GM23338 (cell line): ENCODE data around the gene SSH2. TPM values are rescaled to one million over a fixed set of nuclear protein-coding genes. Genes with fewer than 3 reads are reported as not detected.

Experiments used
- EZH2 ChIP-seq: fragments of 200-600 bp; sonication (generic); IDR thresholded peaks from one replicate; pipeline ENCODE4 v1.8.0; 2017; ENCODE audit warnings: antibody characterized with exemption, mild to moderate bottlenecking, low read depth; ENCODE audit not compliant: unreplicated experiment
- JUNB ChIP-seq: IDR thresholded peaks from one replicate; pipeline ENCODE4 v1.6.1; 2016; ENCODE audit warnings: antibody characterized with exemption; ENCODE audit not compliant: unreplicated experiment
- NANOG ChIP-seq: IDR thresholded peaks from 2 replicates; pipeline ENCODE4 v1.6.1; 2016; ENCODE audit warnings: antibody characterized with exemption, borderline replicate concordance
- POLR2AphosphoS5 ChIP-seq: IDR thresholded peaks from 2 replicates; pipeline ENCODE4 v1.6.1; 2016; ENCODE audit warnings: antibody characterized with exemption, low read depth
- STAT1 ChIP-seq: IDR thresholded peaks from one replicate; pipeline ENCODE4 v1.6.1; 2016; ENCODE audit warnings: antibody characterized with exemption; ENCODE audit not compliant: unreplicated experiment
- polyA plus RNA-seq: library from polyadenylated mRNA; unstranded; fragments of >200 nt; fragmentation: Nextera tagmentation; extraction: Ambion mirVana; gene quantifications from 2 replicates; pipeline ENCODE4 v1.2.1, GENCODE V29; 2016
- total RNA-seq: library from RNA; depleted of rRNA; stranded (reverse); fragments of >200 nt; shearing (Covaris generic); gene quantifications from 2 replicates; pipeline ENCODE4 v1.2.3, GENCODE V29; 2014
- TF ChIP-seq, protein P1 (sequence below): fragments of 250-450 bp; sonication (Bioruptor Pico); IDR thresholded peaks from 2 replicates; pipeline ENCODE4 v1.5.0; 2020; ENCODE audit warnings: mild to moderate bottlenecking, moderate library complexity
- TF ChIP-seq, protein P2 (sequence below): IDR thresholded peaks from one replicate; pipeline ENCODE4 v1.6.1; 2018; ENCODE audit warnings: antibody characterized with exemption; ENCODE audit not compliant: unreplicated experiment
- TF ChIP-seq, protein P3 (sequence below), 2 experiments: fragments of 200-600 bp in 1 of 2; sonication (generic) in 1 of 2; conservative IDR thresholded peaks; 2 replicates each; pipeline versions ENCODE4 v1.5.1 to v1.6.1; 2016 to 2017; ENCODE audit warnings: antibody characterized with exemption in 2 of 2, low read depth in 2 of 2, mild to moderate bottlenecking in 2 of 2, moderate library complexity in 1 of 2

The SSH2 gene
- total and polyA plus RNA-seq, 2 experiments from 2014 or later, result 9.9 to 12.1 TPM

DNA sequence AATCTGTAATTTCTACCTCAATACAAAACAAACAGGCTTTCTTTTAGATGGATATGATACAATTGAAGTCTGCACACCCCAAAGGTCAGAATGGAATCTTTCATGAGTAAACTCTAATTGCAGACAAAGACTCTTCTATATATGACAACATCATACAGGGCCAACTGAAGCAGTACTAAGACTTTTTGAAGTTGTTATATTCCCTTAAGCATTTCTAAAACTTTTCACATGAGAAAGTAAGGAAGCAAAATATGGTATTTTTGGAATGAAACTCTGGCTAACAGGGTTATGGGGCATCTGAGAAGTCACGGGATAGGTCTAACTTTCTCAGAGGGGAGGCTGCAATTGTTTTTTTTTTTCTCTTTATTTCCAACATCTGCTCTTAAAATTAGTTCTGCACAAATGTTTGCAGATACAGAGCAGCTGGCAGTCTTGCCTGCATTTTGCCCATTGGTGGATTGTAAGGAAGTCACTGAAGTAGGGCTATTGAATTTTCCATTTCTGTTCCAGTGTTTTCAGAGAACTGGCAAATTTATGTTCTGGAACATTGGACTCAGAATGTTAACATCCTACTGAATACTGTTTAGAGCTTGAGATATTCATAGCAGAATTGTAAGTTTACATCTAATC lies 59.1 kb downstream of the SSH2 start (continued):
- TF ChIP-seq, protein P1, sequence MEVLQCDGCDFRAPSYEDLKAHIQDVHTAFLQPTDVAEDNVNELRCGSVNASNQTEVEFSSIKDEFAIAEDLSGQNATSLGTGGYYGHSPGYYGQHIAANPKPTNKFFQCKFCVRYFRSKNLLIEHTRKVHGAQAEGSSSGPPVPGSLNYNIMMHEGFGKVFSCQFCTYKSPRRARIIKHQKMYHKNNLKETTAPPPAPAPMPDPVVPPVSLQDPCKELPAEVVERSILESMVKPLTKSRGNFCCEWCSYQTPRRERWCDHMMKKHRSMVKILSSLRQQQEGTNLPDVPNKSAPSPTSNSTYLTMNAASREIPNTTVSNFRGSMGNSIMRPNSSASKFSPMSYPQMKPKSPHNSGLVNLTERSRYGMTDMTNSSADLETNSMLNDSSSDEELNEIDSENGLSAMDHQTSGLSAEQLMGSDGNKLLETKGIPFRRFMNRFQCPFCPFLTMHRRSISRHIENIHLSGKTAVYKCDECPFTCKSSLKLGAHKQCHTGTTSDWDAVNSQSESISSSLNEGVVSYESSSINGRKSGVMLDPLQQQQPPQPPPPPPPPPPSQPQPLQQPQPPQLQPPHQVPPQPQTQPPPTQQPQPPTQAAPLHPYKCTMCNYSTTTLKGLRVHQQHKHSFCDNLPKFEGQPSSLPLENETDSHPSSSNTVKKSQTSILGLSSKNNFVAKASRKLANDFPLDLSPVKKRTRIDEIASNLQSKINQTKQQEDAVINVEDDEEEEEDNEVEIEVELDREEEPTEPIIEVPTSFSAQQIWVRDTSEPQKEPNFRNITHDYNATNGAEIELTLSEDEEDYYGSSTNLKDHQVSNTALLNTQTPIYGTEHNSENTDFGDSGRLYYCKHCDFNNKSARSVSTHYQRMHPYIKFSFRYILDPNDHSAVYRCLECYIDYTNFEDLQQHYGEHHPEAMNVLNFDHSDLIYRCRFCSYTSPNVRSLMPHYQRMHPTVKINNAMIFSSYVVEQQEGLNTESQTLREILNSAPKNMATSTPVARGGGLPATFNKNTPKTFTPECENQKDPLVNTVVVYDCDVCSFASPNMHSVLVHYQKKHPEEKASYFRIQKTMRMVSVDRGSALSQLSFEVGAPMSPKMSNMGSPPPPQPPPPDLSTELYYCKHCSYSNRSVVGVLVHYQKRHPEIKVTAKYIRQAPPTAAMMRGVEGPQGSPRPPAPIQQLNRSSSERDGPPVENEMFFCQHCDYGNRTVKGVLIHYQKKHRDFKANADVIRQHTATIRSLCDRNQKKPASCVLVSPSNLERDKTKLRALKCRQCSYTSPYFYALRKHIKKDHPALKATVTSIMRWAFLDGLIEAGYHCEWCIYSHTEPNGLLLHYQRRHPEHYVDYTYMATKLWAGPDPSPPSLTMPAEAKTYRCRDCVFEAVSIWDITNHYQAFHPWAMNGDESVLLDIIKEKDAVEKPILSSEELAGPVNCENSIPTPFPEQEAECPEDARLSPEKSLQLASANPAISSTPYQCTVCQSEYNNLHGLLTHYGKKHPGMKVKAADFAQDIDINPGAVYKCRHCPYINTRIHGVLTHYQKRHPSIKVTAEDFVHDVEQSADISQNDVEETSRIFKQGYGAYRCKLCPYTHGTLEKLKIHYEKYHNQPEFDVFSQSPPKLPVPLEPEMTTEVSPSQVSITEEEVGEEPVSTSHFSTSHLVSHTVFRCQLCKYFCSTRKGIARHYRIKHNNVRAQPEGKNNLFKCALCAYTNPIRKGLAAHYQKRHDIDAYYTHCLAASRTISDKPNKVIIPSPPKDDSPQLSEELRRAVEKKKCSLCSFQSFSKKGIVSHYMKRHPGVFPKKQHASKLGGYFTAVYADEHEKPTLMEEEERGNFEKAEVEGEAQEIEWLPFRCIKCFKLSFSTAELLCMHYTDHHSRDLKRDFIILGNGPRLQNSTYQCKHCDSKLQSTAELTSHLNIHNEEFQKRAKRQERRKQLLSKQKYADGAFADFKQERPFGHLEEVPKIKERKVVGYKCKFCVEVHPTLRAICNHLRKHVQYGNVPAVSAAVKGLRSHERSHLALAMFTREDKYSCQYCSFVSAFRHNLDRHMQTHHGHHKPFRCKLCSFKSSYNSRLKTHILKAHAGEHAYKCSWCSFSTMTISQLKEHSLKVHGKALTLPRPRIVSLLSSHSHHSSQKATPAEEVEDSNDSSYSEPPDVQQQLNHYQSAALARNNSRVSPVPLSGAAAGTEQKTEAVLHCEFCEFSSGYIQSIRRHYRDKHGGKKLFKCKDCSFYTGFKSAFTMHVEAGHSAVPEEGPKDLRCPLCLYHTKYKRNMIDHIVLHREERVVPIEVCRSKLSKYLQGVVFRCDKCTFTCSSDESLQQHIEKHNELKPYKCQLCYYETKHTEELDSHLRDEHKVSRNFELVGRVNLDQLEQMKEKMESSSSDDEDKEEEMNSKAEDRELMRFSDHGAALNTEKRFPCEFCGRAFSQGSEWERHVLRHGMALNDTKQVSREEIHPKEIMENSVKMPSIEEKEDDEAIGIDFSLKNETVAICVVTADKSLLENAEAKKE, result no peak
- no peak for TF ChIP-seq EZH2
- TF ChIP-seq STAT1, result no peak
- TF ChIP-seq NANOG, result no peak
- TF ChIP-seq, protein P2, sequence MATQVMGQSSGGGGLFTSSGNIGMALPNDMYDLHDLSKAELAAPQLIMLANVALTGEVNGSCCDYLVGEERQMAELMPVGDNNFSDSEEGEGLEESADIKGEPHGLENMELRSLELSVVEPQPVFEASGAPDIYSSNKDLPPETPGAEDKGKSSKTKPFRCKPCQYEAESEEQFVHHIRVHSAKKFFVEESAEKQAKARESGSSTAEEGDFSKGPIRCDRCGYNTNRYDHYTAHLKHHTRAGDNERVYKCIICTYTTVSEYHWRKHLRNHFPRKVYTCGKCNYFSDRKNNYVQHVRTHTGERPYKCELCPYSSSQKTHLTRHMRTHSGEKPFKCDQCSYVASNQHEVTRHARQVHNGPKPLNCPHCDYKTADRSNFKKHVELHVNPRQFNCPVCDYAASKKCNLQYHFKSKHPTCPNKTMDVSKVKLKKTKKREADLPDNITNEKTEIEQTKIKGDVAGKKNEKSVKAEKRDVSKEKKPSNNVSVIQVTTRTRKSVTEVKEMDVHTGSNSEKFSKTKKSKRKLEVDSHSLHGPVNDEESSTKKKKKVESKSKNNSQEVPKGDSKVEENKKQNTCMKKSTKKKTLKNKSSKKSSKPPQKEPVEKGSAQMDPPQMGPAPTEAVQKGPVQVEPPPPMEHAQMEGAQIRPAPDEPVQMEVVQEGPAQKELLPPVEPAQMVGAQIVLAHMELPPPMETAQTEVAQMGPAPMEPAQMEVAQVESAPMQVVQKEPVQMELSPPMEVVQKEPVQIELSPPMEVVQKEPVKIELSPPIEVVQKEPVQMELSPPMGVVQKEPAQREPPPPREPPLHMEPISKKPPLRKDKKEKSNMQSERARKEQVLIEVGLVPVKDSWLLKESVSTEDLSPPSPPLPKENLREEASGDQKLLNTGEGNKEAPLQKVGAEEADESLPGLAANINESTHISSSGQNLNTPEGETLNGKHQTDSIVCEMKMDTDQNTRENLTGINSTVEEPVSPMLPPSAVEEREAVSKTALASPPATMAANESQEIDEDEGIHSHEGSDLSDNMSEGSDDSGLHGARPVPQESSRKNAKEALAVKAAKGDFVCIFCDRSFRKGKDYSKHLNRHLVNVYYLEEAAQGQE, result no peak
- no peak for TF ChIP-seq POLR2AphosphoS5
- no peak for TF ChIP-seq JUNB
- TF ChIP-seq, protein P3, sequence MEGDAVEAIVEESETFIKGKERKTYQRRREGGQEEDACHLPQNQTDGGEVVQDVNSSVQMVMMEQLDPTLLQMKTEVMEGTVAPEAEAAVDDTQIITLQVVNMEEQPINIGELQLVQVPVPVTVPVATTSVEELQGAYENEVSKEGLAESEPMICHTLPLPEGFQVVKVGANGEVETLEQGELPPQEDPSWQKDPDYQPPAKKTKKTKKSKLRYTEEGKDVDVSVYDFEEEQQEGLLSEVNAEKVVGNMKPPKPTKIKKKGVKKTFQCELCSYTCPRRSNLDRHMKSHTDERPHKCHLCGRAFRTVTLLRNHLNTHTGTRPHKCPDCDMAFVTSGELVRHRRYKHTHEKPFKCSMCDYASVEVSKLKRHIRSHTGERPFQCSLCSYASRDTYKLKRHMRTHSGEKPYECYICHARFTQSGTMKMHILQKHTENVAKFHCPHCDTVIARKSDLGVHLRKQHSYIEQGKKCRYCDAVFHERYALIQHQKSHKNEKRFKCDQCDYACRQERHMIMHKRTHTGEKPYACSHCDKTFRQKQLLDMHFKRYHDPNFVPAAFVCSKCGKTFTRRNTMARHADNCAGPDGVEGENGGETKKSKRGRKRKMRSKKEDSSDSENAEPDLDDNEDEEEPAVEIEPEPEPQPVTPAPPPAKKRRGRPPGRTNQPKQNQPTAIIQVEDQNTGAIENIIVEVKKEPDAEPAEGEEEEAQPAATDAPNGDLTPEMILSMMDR (conservative IDR thresholded peaks at IDR 0.05; ENCODE audit: low read depth in 2 of 2), result no peak
